ENCODE results near the gene PITPNM3.

GRCh38 chr17:6457688-6458459, 98.5 kb downstream of the PITPNM3 start:
- TF ChIP-seq RAD21 (IDR thresholded peaks at IDR 0.05; ENCODE audit: low read depth) (no peak), MAX (IDR thresholded peaks at IDR 0.05) (no peak), EP300 (IDR thresholded peaks at IDR 0.05; ENCODE audit: borderline replicate concordance) (no peak), TAF1 (IDR thresholded peaks at IDR 0.05; ENCODE audit: low read depth) (no peak), TCF12 (IDR thresholded peaks at IDR 0.05; ENCODE audit: low read depth) (no peak), TEAD4 (IDR thresholded peaks at IDR 0.05) (no peak), NFIC (IDR thresholded peaks at IDR 0.05) (no peak)
- TF ChIP-seq, protein P1, sequence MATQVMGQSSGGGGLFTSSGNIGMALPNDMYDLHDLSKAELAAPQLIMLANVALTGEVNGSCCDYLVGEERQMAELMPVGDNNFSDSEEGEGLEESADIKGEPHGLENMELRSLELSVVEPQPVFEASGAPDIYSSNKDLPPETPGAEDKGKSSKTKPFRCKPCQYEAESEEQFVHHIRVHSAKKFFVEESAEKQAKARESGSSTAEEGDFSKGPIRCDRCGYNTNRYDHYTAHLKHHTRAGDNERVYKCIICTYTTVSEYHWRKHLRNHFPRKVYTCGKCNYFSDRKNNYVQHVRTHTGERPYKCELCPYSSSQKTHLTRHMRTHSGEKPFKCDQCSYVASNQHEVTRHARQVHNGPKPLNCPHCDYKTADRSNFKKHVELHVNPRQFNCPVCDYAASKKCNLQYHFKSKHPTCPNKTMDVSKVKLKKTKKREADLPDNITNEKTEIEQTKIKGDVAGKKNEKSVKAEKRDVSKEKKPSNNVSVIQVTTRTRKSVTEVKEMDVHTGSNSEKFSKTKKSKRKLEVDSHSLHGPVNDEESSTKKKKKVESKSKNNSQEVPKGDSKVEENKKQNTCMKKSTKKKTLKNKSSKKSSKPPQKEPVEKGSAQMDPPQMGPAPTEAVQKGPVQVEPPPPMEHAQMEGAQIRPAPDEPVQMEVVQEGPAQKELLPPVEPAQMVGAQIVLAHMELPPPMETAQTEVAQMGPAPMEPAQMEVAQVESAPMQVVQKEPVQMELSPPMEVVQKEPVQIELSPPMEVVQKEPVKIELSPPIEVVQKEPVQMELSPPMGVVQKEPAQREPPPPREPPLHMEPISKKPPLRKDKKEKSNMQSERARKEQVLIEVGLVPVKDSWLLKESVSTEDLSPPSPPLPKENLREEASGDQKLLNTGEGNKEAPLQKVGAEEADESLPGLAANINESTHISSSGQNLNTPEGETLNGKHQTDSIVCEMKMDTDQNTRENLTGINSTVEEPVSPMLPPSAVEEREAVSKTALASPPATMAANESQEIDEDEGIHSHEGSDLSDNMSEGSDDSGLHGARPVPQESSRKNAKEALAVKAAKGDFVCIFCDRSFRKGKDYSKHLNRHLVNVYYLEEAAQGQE (IDR thresholded peaks at IDR 0.05; ENCODE audit: low read depth): no peak

Measured in Ishikawa (cell line).